ENCODE results near the gene TMCO4.
"Not testable (repeated sequence)": the region's sequence is repeated elsewhere in the genome, so short reads cannot be mapped to it uniquely, and the experiment has no call there.

GRCh38 chr1:19636749-19637148, 163.0 kb downstream of the TMCO4 start:
- not testable (repeated sequence) for TF ChIP-seq CTCF (IDR thresholded peaks at IDR 0.05; ENCODE audit: insufficient read depth, low read depth, low read length); EZH2 (IDR thresholded peaks at IDR 0.05; ENCODE audit: insufficient read depth, low read length)
